Neural cell (in vitro differentiated cells): Measurements from ENCODE around the gene CNRIP1.

Source experiments
- CTCF ChIP-seq: fragments of 450-650 bp; IDR thresholded peaks from 2 replicates; pipeline ENCODE4 v1.5.1; 2014; ENCODE audit warnings: antibody characterized with exemption, mild to moderate bottlenecking, moderate library complexity; ENCODE audit not compliant: poor library complexity, severe bottlenecking
- EP300 ChIP-seq: fragments of 450-650 bp; conservative IDR thresholded peaks from 2 replicates; pipeline ENCODE4 v1.6.1; 2014; ENCODE audit warnings: antibody characterized with exemption, mild to moderate bottlenecking, moderate library complexity; ENCODE audit not compliant: poor library complexity, severe bottlenecking
- EZH2 ChIP-seq: fragments of 200-600, 300-800 bp; shearing (Covaris generic), sonication (generic); IDR thresholded peaks from 2 replicates; pipeline ENCODE4 v1.6.1; 2014; ENCODE audit warnings: antibody characterized with exemption, low read length, borderline replicate concordance, mild to moderate bottlenecking; ENCODE audit not compliant: insufficient read depth, poor library complexity, severe bottlenecking
- MXI1 ChIP-seq: fragments of 450-650 bp; conservative IDR thresholded peaks from 2 replicates; pipeline ENCODE4 v1.6.1; 2014; ENCODE audit warnings: antibody characterized with exemption, mild to moderate bottlenecking; ENCODE audit not compliant: poor library complexity, severe bottlenecking
- POLR2AphosphoS5 ChIP-seq: IDR thresholded peaks from 2 replicates; pipeline ENCODE4 v1.6.1; 2012
- RAD21 ChIP-seq: fragments of 450-650 bp; conservative IDR thresholded peaks from 2 replicates; pipeline ENCODE4 v1.6.1; 2014; ENCODE audit warnings: antibody characterized with exemption, mild to moderate bottlenecking, moderate library complexity
- TAF1 ChIP-seq: IDR thresholded peaks from 2 replicates; pipeline ENCODE4 v1.6.1; 2012; ENCODE audit warnings: low read depth
- TF ChIP-seq, protein P1 (sequence below): IDR thresholded peaks from 2 replicates; pipeline ENCODE4 v1.6.1; 2012; ENCODE audit warnings: borderline replicate concordance

DNA sequence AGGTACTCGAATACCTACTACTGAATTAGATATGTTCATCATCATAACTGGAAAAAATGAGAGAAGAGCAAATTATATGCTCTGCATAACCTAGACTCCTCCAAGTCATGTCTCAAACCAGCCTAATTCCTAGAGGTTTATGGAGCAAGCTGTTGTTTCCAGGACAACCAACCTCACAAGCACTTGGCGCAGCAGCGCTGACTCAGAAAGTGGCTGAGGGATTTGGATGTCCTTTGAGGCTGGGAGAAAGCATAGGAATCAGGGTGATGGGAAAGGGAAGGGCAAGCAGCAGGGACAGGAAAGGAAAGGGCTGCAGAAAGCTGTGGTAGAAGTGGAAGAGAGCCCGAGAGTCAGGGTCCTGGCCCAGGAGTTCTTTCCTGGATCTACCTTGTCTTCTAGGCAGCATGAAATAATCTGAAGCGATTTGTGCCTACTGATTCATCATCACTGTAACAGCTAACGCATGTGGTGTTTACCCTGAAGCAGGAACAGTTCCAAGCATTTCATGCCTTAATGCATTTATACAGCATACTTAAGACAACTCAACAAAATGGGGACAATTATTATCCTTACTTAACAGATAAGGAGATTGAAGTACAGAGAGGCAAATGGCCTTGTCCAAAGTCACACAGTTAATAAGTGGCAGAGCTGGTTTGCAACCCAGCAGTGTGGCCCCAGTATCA is 49.0 kb upstream of the CNRIP1 start:
- TF ChIP-seq CTCF (no peak), EZH2 (no peak), EP300 (no peak), RAD21 (peak; percentile 12), TAF1 (no peak), POLR2AphosphoS5 (no peak), MXI1 (no peak)
- TF ChIP-seq, protein P1, sequence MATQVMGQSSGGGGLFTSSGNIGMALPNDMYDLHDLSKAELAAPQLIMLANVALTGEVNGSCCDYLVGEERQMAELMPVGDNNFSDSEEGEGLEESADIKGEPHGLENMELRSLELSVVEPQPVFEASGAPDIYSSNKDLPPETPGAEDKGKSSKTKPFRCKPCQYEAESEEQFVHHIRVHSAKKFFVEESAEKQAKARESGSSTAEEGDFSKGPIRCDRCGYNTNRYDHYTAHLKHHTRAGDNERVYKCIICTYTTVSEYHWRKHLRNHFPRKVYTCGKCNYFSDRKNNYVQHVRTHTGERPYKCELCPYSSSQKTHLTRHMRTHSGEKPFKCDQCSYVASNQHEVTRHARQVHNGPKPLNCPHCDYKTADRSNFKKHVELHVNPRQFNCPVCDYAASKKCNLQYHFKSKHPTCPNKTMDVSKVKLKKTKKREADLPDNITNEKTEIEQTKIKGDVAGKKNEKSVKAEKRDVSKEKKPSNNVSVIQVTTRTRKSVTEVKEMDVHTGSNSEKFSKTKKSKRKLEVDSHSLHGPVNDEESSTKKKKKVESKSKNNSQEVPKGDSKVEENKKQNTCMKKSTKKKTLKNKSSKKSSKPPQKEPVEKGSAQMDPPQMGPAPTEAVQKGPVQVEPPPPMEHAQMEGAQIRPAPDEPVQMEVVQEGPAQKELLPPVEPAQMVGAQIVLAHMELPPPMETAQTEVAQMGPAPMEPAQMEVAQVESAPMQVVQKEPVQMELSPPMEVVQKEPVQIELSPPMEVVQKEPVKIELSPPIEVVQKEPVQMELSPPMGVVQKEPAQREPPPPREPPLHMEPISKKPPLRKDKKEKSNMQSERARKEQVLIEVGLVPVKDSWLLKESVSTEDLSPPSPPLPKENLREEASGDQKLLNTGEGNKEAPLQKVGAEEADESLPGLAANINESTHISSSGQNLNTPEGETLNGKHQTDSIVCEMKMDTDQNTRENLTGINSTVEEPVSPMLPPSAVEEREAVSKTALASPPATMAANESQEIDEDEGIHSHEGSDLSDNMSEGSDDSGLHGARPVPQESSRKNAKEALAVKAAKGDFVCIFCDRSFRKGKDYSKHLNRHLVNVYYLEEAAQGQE, result peak; percentile 44
